Measurements from ENCODE around the gene CCDC142. TPM values are rescaled to one million over a fixed set of nuclear protein-coding genes. Genes with fewer than 3 reads are reported as not detected.

CCDC142 gene
- total RNA-seq, 3 donors from 2014 or later (not counting 1 experiment from before 2014, with no cell fraction given) = 14.9 to 25.2 (median 15.6) TPM

DNA sequence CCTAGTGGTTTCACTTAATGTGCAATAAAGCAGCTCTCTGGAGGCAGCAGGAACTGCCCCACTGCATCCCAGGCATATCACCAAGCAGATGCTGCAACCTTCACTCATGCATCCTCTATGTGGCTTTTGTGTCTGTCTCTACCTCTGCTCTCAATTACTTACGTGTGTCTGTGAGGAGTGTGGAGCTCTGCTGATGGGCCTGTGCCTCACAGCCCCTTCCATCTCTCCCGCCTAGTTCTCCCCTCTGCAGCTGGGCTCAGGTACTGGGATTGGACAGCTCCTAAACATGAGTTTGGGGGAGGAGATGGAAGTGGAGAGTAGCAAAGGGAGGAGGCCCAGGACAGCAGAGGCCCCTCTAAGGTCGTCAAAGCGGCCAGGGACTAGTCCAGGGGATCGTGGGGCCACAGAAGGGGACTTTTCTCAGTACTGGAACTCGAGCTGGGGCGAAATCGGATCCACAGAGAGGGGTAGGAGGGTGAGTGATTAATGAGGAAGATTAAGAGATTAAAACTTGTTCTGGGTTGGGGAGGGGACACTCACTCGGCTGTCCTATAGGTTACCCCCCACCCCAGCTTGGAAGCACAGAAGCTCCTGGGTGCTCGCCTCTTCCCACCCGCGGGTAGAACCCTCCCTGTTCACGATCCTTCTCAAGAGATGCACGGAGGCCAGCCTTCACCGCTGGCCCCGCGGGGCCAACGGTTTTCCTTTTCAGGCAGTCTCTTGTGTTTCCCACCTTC is 18.7 kb upstream of the CCDC142 start:
- peaks cover 0 to 8% of the 10 kb centered on the region in 2 donors for H3K27me3 Mint-ChIP-seq (ENCODE audit: low read depth in 2 of 2)
- 83% methylated on average over 17 of the region's 18 CpGs for WGBS (ENCODE audit: insufficient coverage)
- no peaks in the 10 kb centered on the region for H3K36me3 Mint-ChIP-seq
- no peak overlapping the region for H3K4me3 ChIP-seq (ENCODE audit: low read length)
- no peak for DNase-seq
- H3K27me3 ChIP-seq (ENCODE audit: control insufficient read depth, insufficient read depth, low read length) = peaks cover 5% of the 10 kb centered on the region
- H3K4me1 ChIP-seq (ENCODE audit: control insufficient read depth, insufficient read depth, low read length) = peaks cover 68% of the 10 kb centered on the region
- H3K27ac Mint-ChIP-seq = peak overlapping the region; percentile 46 to 90
- H3K9me3 Mint-ChIP-seq = no peaks in the 10 kb centered on the region
- no peak for ATAC-seq
- H3K9me3 ChIP-seq (ENCODE audit: control insufficient read depth, insufficient read depth, low read length) = no peaks in the 10 kb centered on the region
- no peak overlapping the region for H3K27ac ChIP-seq (ENCODE audit: low read length)
- H3K36me3 ChIP-seq (ENCODE audit: control insufficient read depth, insufficient read depth, low read length) = peaks cover 7% of the 10 kb centered on the region
- TF ChIP-seq, protein P1, sequence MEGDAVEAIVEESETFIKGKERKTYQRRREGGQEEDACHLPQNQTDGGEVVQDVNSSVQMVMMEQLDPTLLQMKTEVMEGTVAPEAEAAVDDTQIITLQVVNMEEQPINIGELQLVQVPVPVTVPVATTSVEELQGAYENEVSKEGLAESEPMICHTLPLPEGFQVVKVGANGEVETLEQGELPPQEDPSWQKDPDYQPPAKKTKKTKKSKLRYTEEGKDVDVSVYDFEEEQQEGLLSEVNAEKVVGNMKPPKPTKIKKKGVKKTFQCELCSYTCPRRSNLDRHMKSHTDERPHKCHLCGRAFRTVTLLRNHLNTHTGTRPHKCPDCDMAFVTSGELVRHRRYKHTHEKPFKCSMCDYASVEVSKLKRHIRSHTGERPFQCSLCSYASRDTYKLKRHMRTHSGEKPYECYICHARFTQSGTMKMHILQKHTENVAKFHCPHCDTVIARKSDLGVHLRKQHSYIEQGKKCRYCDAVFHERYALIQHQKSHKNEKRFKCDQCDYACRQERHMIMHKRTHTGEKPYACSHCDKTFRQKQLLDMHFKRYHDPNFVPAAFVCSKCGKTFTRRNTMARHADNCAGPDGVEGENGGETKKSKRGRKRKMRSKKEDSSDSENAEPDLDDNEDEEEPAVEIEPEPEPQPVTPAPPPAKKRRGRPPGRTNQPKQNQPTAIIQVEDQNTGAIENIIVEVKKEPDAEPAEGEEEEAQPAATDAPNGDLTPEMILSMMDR (IDR thresholded peaks at IDR 0.05) = no peak
- H3K4me3 Mint-ChIP-seq = peak overlapping the region; percentile 88
- H3K4me1 Mint-ChIP-seq = peaks cover 39 to 75% of the 10 kb centered on the region in 2 donors
- intact Hi-C loops (cut with micrococcal nuclease) = no loop called here

DNA sequence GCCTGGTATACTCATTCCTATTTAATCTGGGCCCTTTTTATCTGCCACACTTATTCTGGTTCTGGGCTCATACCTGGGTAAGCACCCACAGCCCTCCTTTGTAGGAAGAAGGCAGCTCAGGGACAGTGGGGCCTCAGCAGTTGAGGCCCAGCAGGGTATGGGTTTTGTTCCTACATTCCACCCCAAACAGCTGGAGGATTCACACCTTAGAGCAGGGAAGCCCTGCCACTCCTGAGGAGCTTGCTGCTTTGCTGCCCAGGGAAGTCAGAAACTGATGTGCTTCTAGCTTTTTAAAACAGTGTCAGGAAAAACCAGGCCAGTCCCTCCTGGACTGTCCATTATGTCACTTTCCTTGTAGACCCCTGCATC is 17.8 kb upstream of the CCDC142 start:
- peak overlapping the region; percentile 13 for H3K4me3 Mint-ChIP-seq
- Histone ChIP-seq H3K4me1 (ENCODE audit: control insufficient read depth, insufficient read depth, low read length) (peaks cover 59% of the 10 kb centered on the region), H3K4me3 (ENCODE audit: low read length) (no peak overlapping the region), H3K27me3 (ENCODE audit: control insufficient read depth, insufficient read depth, low read length) (peaks cover 5% of the 10 kb centered on the region), H3K27ac (ENCODE audit: low read length) (no peak overlapping the region), H3K36me3 (ENCODE audit: control insufficient read depth, insufficient read depth, low read length) (peaks cover 3% of the 10 kb centered on the region), H3K9me3 (ENCODE audit: control insufficient read depth, insufficient read depth, low read length) (no peaks in the 10 kb centered on the region)
- intact Hi-C loops (cut with micrococcal nuclease) = no loop called here
- no peaks in the 10 kb centered on the region for H3K36me3 Mint-ChIP-seq
- H3K9me3 Mint-ChIP-seq = no peaks in the 10 kb centered on the region
- ATAC-seq = no peak
- H3K27ac Mint-ChIP-seq = no peak overlapping the region
- TF ChIP-seq, protein P1 (IDR thresholded peaks at IDR 0.05) = no peak
- peaks cover 38 to 70% of the 10 kb centered on the region in 2 donors for H3K4me1 Mint-ChIP-seq
- peaks cover 0 to 8% of the 10 kb centered on the region in 2 donors for H3K27me3 Mint-ChIP-seq (ENCODE audit: low read depth in 2 of 2)
- DNase-seq = no peak

DNA sequence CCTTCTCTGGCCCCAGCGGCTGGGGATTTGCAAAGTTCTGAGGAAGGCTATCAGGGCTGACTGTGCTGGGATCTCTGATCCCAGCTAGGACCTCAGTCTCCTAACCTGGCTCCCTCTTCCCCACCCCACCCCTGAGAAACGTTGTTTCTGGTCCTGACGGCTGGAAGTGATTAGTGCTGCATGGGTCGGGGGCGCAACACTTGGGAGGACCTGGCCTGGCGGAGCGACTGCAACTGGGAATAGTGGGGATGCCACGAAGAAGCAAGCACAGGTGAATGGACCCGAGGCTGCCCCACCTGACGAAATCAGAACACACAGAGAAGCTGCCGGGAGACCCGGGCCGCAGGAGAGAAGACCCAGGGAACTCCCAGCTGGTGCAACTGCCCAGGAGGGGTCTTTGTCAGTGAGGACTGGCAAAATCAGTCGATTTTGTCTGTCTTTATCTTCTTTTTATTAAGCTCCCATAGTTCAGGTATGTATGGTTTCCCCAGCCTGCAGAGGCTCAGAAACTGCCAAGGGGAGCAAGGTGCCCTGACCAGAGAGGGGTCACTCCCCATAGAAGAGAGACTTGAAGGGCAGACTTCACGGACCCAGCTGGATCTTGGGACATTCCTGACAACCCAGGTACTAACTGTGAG is 17.3 kb upstream of the CCDC142 start:
- Mint-ChIP-seq H3K4me1 (peaks cover 36 to 65% of the 10 kb centered on the region in 2 donors), H3K27ac (no peak overlapping the region), H3K36me3 (no peaks in the 10 kb centered on the region), H3K27me3 (ENCODE audit: low read depth in 2 of 2) (peaks cover 0 to 8% of the 10 kb centered on the region in 2 donors), H3K9me3 (no peaks in the 10 kb centered on the region), H3K4me3 (peak overlapping the region; percentile 56)
- H3K4me1 ChIP-seq (ENCODE audit: control insufficient read depth, insufficient read depth, low read length) = peaks cover 56% of the 10 kb centered on the region
- DNase-seq = no peak
- intact Hi-C loops (cut with micrococcal nuclease) = no loop called here
- H3K27ac ChIP-seq (ENCODE audit: low read length) = no peak overlapping the region
- WGBS (ENCODE audit: insufficient coverage) = 62% methylated on average over 15 of the region's 15 CpGs
- H3K36me3 ChIP-seq (ENCODE audit: control insufficient read depth, insufficient read depth, low read length) = no peaks in the 10 kb centered on the region
- peaks cover 5% of the 10 kb centered on the region for H3K27me3 ChIP-seq (ENCODE audit: control insufficient read depth, insufficient read depth, low read length)
- no peaks in the 10 kb centered on the region for H3K9me3 ChIP-seq (ENCODE audit: control insufficient read depth, insufficient read depth, low read length)
- TF ChIP-seq, protein P1 (IDR thresholded peaks at IDR 0.05) = no peak
- no peak for ATAC-seq
- no peak overlapping the region for H3K4me3 ChIP-seq (ENCODE audit: low read length)
